Measurements from ENCODE around the gene RICTOR. TPM values are rescaled to one million over a fixed set of nuclear protein-coding genes. Genes with fewer than 3 reads are reported as not detected.

RICTOR gene
- total and polyA plus RNA-seq, 9 of the 15 experiments (the other 6 are each of a cell fraction or from before 2014, with no cell fraction given) = 13.9 to 46.6 (median 22.6) TPM

GRCh38 chr5:39083968-39084367, 9.8 kb upstream of the RICTOR start (continued):
- no peak for TF ChIP-seq RREB1 (CRISPR knock-in tag; IDR thresholded peaks at IDR 0.05)
- no peak for TF ChIP-seq FOXK1 (CRISPR knock-in tag; IDR thresholded peaks at IDR 0.05; ENCODE audit: borderline replicate concordance)
- no peak for TF ChIP-seq SNIP1 (IDR thresholded peaks at IDR 0.05; ENCODE audit: low read depth)
- no peak for TF ChIP-seq HDAC8 (tag; IDR thresholded peaks at IDR 0.05)
- TF ChIP-seq ASH1L (IDR thresholded peaks at IDR 0.05; ENCODE audit: borderline replicate concordance, low read depth, partially characterized antibody) = no peak
- no peak for TF ChIP-seq ZNF24 (IDR thresholded peaks at IDR 0.05)
- no peak for TF ChIP-seq XRCC3 (IDR thresholded peaks at IDR 0.05)
- no peak for TF ChIP-seq ZBTB1 (CRISPR knock-in tag; IDR thresholded peaks at IDR 0.05; ENCODE audit: borderline replicate concordance, low read depth)
- TF ChIP-seq NBN (IDR thresholded peaks at IDR 0.05; ENCODE audit: low read depth) = no peak
- no peak for TF ChIP-seq CEBPB (tag; IDR thresholded peaks at IDR 0.05)
- TF ChIP-seq BMI1 (IDR thresholded peaks at IDR 0.05; ENCODE audit: low read length) = no peak
- no peak for TF ChIP-seq CBX2 (IDR thresholded peaks at IDR 0.05; ENCODE audit: insufficient read depth, low read length, poor library complexity, severe bottlenecking)
- no peak for TF ChIP-seq CHCHD3 (CRISPR knock-in tag; IDR thresholded peaks at IDR 0.05)
